B cell (primary cell): ENCODE results near the gene MED6. TPM values are rescaled to one million over a fixed set of nuclear protein-coding genes. Genes with fewer than 3 reads are reported as not detected.

Source experiments
- ATAC-seq: fragments of 200-7000 bp; cut with Tn5 transposase; one replicate; pipeline ENCODE4 v1.10.0; 2021; ENCODE audit warnings: low read depth, mild to moderate bottlenecking, moderate number of reproducible peaks, moderate library complexity
- CTCF ChIA-PET: fragments of 350-600 bp; sonication (Branson Sonifier 250); formaldehyde crosslinking; loops from one replicate; lab custom pipeline; 2021; ENCODE audit warnings: antibody characterized with exemption, inconsistent platforms; lab: Charles Lee
- POLR2A ChIA-PET: fragments of 350-600 bp; sonication (Branson Sonifier 250); formaldehyde crosslinking; loops from one replicate; lab custom pipeline; 2021; ENCODE audit warnings: antibody characterized with exemption; lab: Charles Lee
- DNase-seq: peaks from one replicate; pipeline ENCODE4 v3.0.0; 2013
- H2AFZ ChIP-seq: 2 replicates; pipeline ENCODE4 v1.6.1; 2012; ENCODE audit warnings: mild to moderate bottlenecking, low read depth, low read length; ENCODE audit not compliant: insufficient read depth, poor library complexity, severe bottlenecking
- H3K27ac ChIP-seq, 2 donors: 1 replicate in 1 of 2; 2 replicates in 1 of 2; pipeline ENCODE4 v1.5.1; 2012 to 2013; ENCODE audit warnings: low read length in 2 of 2, mild to moderate bottlenecking in 2 of 2, moderate library complexity in 1 of 2
- H3K27me3 ChIP-seq, 4 experiments: fragments of 200-600 bp in 1 of 4; sonication (generic) in 1 of 4; replicated peaks in 1 of 4; 1 replicate in 2 of 4; 2 replicates in 2 of 4; pipeline versions ENCODE4 v1.6.1 to v1.7.0; 2013 to 2016; ENCODE audit warnings: low read length in 3 of 4, mild to moderate bottlenecking in 2 of 4, mixed read lengths in 1 of 4, moderate library complexity in 1 of 4; ENCODE audit not compliant: insufficient read depth in 4 of 4, control insufficient read depth in 3 of 4; ENCODE audit errors: control extremely low read depth in 1 of 4
- H3K36me3 ChIP-seq, 2 experiments: replicated peaks in 1 of 2; 1 replicate in 1 of 2; 2 replicates in 1 of 2; pipeline versions ENCODE4 v1.6.1 to v1.7.1; 2013; ENCODE audit warnings: low read length in 1 of 2; ENCODE audit not compliant: insufficient read depth in 2 of 2, control insufficient read depth in 1 of 2; ENCODE audit errors: control extremely low read depth in 1 of 2, extremely low read depth in 1 of 2
- H3K4me1 ChIP-seq, 2 donors: fragments of 200-600 bp in 1 of 2; sonication (generic) in 1 of 2; 1 replicate in 1 of 2; 2 replicates in 1 of 2; pipeline versions ENCODE4 v1.5.1 to v1.6.1; 2013 to 2017; ENCODE audit warnings: low read length in 2 of 2; ENCODE audit not compliant: control insufficient read depth in 2 of 2, insufficient read depth in 2 of 2
- H3K4me2 ChIP-seq: replicated peaks from 2 replicates; pipeline ENCODE3; 2012; ENCODE audit warnings: mild to moderate bottlenecking, low read depth, low read length; ENCODE audit not compliant: poor library complexity, severe bottlenecking
- H3K4me3 ChIP-seq, 5 experiments: fragments of 200-600 bp in 1 of 5; sonication (generic) in 1 of 5; 1 replicate in 3 of 5; 2 replicates in 2 of 5; pipeline versions ENCODE4 v1.5.1 to v1.7.0; 2011 to 2016; ENCODE audit warnings: low read length in 4 of 5, mild to moderate bottlenecking in 4 of 5, low read depth in 2 of 5, control low read depth in 1 of 5, moderate library complexity in 1 of 5; ENCODE audit not compliant: insufficient read depth in 1 of 5; ENCODE audit errors: control extremely low read depth in 1 of 5, extremely low read depth in 1 of 5
- H3K79me2 ChIP-seq: fragments of 200-600 bp; sonication (generic); one replicate; pipeline ENCODE4 v1.6.0; 2016; ENCODE audit warnings: low read length; ENCODE audit not compliant: control insufficient read depth, insufficient read depth
- H3K9ac ChIP-seq: fragments of 200-600 bp; sonication (generic); 2 replicates; pipeline ENCODE4 v1.6.1; 2017; ENCODE audit warnings: mild to moderate bottlenecking, low read length, moderate library complexity
- H3K9me3 ChIP-seq, 3 donors: one replicate each; pipeline versions ENCODE4 v1.6.1 to v1.7.1; 2013; ENCODE audit warnings: low read length in 2 of 3; ENCODE audit not compliant: control insufficient read depth in 2 of 3, insufficient read depth in 1 of 3; ENCODE audit errors: control extremely low read depth in 1 of 3
- H4K20me1 ChIP-seq: 2 replicates; pipeline ENCODE4 v1.6.0; 2012; ENCODE audit warnings: mild to moderate bottlenecking, low read length; ENCODE audit not compliant: insufficient read depth, control insufficient read depth, poor library complexity, severe bottlenecking
- H3K27ac Mint-ChIP-seq: one replicate; pipeline ENCODE4 v1.8.0; 2021; ENCODE audit warnings: mixed read lengths
- H3K27me3 Mint-ChIP-seq: one replicate; pipeline ENCODE4 v1.8.0; 2021; ENCODE audit warnings: mixed read lengths
- H3K4me1 Mint-ChIP-seq: one replicate; pipeline ENCODE4 v1.8.0; 2021; ENCODE audit warnings: mixed read lengths
- H3K4me3 Mint-ChIP-seq: one replicate; pipeline ENCODE4 v1.8.0; 2021; ENCODE audit warnings: mixed read lengths
- H3K9me3 Mint-ChIP-seq: one replicate; pipeline ENCODE4 v1.8.0; 2022; ENCODE audit warnings: mixed read lengths; ENCODE audit not compliant: insufficient read depth
- EZH2 ChIP-seq: IDR thresholded peaks from 2 replicates; pipeline ENCODE4 v1.6.1; 2012; ENCODE audit warnings: borderline replicate concordance, low read depth, mild to moderate bottlenecking, moderate library complexity, low read length; ENCODE audit not compliant: insufficient read depth, poor library complexity, severe bottlenecking
- WGBS: methylation state at CpG from one replicate; pipeline ENCODE4 v1.1.5; 2013; ENCODE audit warnings: missing lambda C conversion rate; ENCODE audit not compliant: insufficient coverage; 5-methylcytosine and 5-hydroxymethylcytosine counted together
- intact Hi-C: fragments of 100-400 bp; cut with micrococcal nuclease; formaldehyde crosslinking; loops from one replicate; pipeline ENCODE4 v1.10.0; 2022
- polyA plus RNA-seq: library from polyadenylated mRNA; depleted of rRNA; stranded (reverse); fragments of >200 nt; gene quantifications from 2 replicates; pipeline ENCODE4 v1.2.3, GENCODE V29; 2012
- total RNA-seq, 2 donors: library from RNA; stranded (reverse); fragments of 120-200 nt in 1 of 2; gene quantifications; 1 replicate in 1 of 2; 2 replicates in 1 of 2; pipeline versions ENCODE4 v1.2.3 to v1.2.4, GENCODE V29; 2013 to 2022
- TF ChIP-seq, protein P1 (sequence below): fragments of 200-600 bp; IDR thresholded peaks from one replicate; pipeline ENCODE4 v1.8.0; 2022; ENCODE audit warnings: antibody characterized with exemption, mild to moderate bottlenecking

Gene MED6
- total and polyA plus RNA-seq, 2 donors (not counting 1 experiment from before 2014, with no cell fraction given) = 30.4 to 71.0 TPM

DNA sequence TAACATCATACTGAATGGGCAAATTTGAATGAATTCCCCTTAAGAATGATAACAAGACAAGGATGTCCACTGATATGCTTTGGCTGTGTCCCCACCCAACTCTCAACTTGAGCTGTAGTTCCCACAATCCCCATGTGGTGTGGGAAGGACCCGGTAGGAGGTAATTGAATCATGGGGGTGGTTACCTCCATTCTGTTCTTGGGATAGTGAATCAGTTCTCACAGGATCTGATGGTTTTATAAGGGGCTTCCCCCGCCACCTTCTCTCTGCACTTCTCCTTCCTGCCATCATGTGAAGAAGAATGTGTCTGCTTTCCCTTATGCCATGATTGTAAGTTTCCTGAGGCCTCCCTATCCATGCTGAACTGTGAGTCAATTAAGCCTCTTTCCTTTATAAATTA lies 29.3 kb downstream of the MED6 start:
- ChIA-PET POLR2A (no interaction called here), CTCF (no interaction called here)
- no peak overlapping the region for H3K4me2 ChIP-seq
- no peaks in the 10 kb centered on the region for H3K27me3 Mint-ChIP-seq
- no peak overlapping the region for H3K27ac ChIP-seq
- H3K9me3 Mint-ChIP-seq = peaks cover 2% of the 10 kb centered on the region
- TF ChIP-seq, protein P1, sequence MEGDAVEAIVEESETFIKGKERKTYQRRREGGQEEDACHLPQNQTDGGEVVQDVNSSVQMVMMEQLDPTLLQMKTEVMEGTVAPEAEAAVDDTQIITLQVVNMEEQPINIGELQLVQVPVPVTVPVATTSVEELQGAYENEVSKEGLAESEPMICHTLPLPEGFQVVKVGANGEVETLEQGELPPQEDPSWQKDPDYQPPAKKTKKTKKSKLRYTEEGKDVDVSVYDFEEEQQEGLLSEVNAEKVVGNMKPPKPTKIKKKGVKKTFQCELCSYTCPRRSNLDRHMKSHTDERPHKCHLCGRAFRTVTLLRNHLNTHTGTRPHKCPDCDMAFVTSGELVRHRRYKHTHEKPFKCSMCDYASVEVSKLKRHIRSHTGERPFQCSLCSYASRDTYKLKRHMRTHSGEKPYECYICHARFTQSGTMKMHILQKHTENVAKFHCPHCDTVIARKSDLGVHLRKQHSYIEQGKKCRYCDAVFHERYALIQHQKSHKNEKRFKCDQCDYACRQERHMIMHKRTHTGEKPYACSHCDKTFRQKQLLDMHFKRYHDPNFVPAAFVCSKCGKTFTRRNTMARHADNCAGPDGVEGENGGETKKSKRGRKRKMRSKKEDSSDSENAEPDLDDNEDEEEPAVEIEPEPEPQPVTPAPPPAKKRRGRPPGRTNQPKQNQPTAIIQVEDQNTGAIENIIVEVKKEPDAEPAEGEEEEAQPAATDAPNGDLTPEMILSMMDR = no peak
- TF ChIP-seq EZH2 = no peak
- no peak overlapping the region for H3K27ac Mint-ChIP-seq
- no CpG with 5 or more reads among the region's 2 CpGs for WGBS
- H3K4me1 ChIP-seq = no peaks in the 10 kb centered on the region
- ATAC-seq = no peak
- no peak overlapping the region for H3K9ac ChIP-seq
- DNase-seq = no peak
- H3K27me3 ChIP-seq = no peaks in the 10 kb centered on the region
- H3K79me2 ChIP-seq = peaks cover 15% of the 10 kb centered on the region
- H2AFZ ChIP-seq = no peak overlapping the region
- H3K36me3 ChIP-seq = peaks cover 2 to 21% of the 10 kb centered on the region in 2 experiments
- H3K9me3 ChIP-seq = peaks cover 0 to 5% (median 4%) of the 10 kb centered on the region in 3 donors
- intact Hi-C loops = no loop called here
- no peaks in the 10 kb centered on the region for H3K4me1 Mint-ChIP-seq
- H3K4me3 Mint-ChIP-seq = no peak overlapping the region
- H3K4me3 ChIP-seq = no peak overlapping the region
- H4K20me1 ChIP-seq = peaks cover 12% of the 10 kb centered on the region

DNA sequence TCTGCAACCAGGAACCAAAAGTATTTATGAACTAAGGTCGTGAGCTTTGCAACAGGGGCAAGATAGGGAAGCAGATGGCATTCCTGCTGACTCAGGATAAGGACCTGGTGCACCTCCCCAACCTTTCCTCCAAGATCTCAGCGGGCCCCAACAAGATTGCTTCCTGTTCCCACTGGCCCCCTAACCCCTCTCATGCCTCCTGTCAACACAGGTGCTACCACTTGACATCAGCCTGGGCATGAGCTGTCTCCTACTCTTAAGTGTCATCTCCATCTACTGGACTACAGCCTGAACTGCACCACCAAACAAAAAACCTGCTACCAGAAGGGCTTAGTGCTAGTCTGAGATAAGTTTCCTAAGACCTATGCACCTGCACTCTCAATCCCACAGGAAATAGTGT lies 32.7 kb downstream of the MED6 start:
- peaks cover 15% of the 10 kb centered on the region for H3K79me2 ChIP-seq
- intact Hi-C loops = no loop called here
- peak; percentile 14 for DNase-seq
- H3K4me3 ChIP-seq = no peak overlapping the region
- peaks cover 8% of the 10 kb centered on the region for H3K9me3 Mint-ChIP-seq
- H3K27ac ChIP-seq = no peak overlapping the region
- no peak overlapping the region for H3K4me3 Mint-ChIP-seq
- WGBS = 33% methylated on average over 2 of the region's 2 CpGs
- no peaks in the 10 kb centered on the region for H3K4me1 ChIP-seq
- ChIA-PET CTCF (no interaction called here), POLR2A (no interaction called here)
- H4K20me1 ChIP-seq = peaks cover 12% of the 10 kb centered on the region
- H3K27me3 Mint-ChIP-seq = no peaks in the 10 kb centered on the region
- H3K36me3 ChIP-seq = peaks cover 2 to 39% of the 10 kb centered on the region in 2 experiments
- no peaks in the 10 kb centered on the region for H3K4me1 Mint-ChIP-seq
- H3K9ac ChIP-seq = no peak overlapping the region
- H3K4me2 ChIP-seq = no peak overlapping the region
- no peak for ATAC-seq
- H3K27ac Mint-ChIP-seq = no peak overlapping the region
- H3K9me3 ChIP-seq = peaks cover 4 to 9% (median 5%) of the 10 kb centered on the region in 3 donors
- TF ChIP-seq, protein P1 = peak; percentile 14
- TF ChIP-seq EZH2 = no peak
- no peak overlapping the region for H2AFZ ChIP-seq
- no peaks in the 10 kb centered on the region for H3K27me3 ChIP-seq
